NAMALWA (cell line): ENCODE results near the gene NOL6.

ENCODE experiments used
- DNase-seq: peaks from one replicate; pipeline ENCODE4 v3.0.0-alpha.2; 2015; ENCODE audit warnings: low spot score

NOL6 gene

DNA sequence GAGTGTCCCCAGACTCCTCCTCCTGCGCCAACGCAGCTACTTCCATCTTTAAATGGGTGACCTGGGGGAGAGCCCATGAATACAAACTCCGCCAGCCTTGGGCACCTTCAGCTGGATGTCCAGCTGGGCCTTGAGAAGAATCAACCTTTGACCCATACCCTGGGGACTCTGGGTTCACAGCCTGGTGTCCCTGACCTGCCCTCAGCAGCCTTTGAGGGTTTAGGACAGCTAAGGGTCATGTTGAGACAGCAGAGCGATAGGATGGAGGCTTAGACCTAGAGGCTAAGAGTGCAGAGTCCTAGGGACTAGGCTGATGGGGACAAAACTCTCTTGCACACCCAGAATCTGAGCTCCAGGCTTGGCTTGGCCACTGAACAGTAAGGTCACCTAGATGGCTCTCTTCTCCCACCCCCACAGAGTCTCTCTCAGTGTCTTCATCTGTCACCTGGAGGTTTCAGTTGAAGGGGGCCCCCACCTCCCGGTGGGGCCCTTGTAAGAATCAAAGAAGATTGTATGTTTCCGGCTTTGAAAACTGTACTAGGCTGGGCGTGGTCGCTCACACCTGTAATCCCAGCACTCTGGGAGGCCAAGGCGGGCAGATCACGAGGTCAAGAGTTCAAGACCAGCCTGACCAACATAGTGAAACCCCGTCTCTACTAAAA, 19.6 kb downstream of the NOL6 start:
- DNase-seq, result no peak

DNA sequence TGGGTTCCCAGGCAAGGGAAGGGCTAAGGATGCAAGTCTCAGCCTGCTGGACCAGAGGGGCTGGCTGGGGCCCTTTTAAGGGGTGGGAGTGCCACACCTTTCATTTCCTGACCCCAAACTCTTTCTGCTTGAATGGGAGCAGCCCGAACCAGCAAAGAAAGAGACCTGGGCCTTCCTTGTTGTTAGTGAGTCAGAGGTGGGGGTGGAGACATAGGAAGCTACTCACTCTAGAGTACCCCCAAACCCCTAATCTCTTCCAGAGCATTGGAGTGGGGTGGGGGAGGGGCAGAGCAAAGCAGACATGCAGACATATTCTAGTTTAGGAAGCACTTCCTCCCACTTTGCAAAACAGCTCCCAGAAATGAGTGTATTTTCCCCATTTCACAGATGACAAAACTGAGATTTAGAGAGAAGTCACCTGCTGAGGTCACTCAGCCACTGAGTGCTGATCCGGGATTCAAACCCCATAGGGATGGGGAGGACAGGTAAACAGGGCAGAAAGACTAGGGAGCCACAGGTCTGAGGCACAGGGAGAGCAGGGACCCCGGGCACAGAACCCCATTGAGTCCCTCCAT, 20.4 kb downstream of the NOL6 start:
- no peak for DNase-seq

DNA sequence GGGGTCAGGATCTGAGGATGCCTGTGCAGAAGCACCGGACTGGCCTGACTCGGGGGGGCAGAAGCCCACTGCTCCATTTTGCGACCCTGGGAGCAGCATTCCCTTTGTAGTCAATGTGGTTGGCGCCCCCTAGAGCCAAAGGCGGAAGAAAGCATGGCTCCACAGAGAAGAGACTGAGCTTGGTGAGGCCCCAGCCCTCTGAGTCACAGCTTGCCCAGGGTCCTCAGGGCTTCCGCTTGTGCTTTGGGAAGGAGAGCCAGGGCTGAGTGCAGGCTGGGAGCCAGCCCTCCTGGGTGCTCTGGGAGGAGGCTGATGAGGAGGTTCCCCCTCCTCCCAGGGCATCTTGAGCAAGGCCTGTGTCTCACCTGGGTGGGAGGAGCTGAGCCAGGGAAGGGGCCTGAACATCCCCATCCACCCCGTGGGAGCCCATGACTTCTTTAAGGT, 20.9 kb downstream of the NOL6 start:
- peak; percentile 70 for DNase-seq

DNA sequence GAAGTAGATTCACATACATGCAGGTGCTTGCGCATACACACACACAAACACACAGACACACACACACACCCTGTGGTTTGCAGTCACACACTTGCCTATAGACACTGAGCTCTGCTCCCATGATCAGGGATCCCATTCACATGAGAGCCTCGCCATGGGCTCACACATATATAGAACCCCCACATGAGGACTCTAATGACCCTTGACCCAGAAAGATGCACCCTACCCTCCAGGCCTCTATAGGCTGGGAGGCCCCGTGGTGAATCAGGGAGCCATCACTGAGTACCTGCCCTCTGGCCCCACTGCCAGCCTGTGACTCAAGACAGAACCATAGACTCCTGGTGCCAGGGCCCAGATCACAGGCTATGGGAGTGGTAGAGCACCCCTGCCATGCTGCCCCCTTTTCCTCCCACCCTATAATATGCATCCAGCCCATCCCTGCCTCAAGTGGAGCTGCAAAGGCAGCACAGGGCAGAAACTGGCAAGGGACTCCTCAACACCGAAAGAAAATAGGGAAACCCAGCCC, 23.0 kb downstream of the NOL6 start:
- DNase-seq, result no peak

DNA sequence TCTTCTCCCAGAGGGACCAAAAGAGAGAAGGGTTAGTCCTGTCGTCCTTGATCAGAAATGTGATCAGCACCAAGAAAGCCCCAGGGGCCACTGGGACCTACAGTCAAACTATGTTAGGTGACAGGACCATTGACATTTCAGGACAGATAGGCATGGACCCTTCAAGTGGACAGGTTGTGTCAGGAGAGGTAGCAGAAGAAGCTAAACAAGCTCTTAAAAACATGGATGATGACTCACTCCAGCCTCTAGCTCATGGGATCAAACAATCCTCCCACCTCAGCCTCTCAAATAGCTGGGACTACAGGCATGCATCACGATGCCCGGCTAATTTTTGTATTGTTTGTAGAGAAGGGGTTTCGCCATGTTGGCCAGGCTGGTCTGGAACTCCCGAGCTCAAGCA, 24.0 kb downstream of the NOL6 start:
- no peak for DNase-seq

DNA sequence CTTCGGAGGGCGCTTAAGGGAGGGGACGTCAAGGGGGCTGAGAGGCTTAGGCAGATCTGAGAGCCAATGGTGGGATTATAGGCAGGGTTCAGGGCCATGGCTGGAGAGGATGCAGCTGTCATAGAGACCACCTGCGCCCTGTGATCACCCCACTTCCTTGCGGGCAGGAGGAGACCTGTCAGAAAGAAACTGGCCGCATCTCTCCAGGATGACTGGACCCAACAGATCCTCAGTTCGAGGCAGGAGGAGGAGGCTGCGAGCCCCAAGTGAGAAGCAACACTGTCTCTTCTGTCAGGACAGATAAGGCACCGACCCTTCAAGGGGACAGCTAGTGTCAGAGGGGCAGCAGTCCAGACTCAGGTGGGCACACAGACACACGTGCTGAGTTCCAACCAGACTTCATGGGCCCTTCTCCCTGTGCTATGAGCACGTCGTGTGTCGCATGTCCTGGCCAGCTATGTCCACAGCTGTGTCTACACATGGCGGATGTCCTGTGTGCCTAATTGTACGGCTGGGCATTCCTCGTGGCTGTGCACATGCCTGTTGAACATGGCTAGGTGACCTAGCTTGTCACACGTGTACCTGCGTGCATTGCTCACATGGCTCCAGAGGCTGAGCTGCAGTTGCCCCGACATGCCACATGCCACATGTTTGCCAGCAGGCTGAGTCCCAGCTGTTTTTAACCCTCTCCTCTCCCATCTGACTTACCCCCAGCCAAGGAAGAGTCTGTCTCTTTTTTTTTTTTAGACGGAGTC, 25.7 kb downstream of the NOL6 start:
- no peak for DNase-seq

DNA sequence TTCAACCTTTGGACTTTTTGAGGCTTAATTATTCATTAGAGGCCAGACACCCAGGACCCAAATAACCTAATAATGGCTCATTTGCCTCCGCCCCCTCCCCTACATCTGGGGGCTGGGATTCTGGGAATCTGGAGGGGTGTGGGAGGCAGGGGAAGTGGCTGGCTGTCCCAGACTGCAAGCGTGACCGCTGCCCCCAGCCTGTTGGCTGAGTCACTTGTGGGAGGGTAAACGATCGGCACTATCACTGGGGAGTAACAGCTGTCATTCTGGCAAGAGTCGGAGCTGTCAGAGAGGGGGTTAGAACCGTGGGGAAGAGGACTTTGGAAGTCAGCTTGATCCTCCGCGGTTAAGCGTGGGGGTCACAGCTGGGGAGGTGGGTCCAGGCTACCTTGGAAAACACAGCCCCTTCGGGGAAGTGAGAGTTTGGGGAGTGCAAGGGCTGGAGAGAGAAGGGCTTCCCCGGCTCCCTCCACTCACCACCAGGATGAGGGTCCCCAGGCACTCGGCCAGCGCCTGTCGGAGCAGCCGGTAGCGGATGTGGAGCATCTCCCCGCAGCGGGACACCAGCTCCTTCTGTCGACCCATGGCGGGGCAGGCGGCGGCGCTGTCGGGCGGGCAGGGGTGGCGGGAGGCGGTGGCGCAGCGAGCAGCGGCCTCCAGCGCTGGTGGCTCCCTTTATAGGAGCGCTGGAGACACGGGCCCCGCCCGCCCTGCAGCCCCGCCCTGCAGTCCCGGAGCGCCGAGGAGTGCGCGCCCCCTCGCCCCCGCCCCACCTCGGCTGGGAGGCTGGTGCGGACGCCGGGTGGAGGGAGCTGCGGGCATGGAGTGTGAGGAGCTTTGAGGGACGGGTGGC, 26.6 kb downstream of the NOL6 start, which contains the start of gene AQP3:
Gene AQP3, minus strand, starts transcription at position 648 of the 853 bp plus-strand sequence. Its CDS starts 63 bp downstream, at position 585.
- DNase-seq, result peak; percentile 59

DNA sequence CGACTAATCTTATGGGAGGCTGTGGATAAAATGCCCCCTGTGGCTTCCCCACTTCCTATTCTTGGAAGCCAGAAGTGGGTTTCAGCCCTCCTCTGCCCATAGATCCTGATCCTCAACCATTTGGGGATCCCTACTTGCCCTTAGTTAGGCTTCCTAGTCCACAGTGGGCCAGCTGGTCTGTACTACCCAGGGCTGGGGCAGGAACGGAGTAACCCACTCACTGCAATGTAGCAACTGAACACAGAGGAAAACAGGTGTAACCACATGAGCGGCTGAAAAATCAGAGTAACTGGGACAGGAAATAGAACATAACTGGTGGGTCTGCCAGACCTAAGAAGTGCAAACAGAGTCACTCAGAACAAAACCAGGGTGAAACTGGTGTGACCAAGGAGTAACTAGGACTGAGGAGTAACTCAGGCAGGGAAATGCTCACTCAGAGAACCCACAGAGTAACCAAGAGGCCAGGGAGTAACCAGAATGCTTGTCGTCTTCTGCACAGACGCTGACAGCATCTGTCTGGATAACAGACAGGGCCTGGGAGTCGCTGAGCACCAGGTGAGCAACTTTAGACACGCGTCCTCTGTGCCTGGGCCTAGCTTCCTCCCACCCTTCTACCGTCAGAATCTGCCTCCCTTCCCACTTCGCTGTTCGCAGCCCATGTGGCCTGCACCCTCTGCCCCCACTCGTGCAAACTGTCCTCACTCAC, 27.3 kb downstream of the NOL6 start:
- DNase-seq, result peak; percentile 53

DNA sequence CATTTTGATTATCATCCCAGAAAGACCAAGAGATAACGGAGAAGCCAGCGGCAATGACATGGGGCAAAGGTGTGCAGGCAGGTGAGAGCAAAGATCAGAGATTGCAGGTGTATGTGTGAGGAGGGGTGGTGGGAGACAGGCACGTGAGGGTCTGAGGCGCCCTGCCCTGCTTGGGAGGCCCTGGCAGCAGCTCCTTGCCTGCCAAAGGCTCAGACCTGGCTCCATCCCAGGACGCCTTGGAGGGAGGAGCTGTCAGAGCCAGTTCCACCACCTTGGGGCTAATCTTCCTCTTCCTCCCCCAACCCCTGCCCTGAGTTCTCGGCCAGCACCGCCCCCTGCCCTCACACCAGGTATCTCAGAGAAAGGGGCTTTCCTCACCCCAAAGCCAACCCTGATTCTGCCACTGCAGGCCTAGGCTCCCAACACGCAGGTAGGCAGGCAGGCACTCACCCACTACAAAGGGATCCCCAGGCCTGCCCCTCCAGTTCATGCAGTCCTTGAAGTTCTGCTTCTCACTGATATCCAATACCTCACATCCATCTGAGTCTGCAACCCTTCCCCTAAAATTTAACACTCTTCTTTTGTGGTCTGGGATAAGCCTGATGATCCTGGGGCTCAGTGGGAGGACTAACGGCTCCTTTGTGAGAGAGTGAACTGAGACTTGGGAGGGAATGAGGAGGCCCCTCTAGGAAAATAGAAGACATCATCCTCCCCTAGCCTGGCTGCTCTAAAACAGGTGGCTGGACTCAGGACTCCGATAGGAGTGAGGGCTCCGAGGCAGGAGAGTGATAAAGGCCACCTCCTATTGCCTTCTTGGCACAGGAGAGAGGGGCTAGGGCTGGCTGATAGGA, 28.1 kb downstream of the NOL6 start:
- no peak for DNase-seq

DNA sequence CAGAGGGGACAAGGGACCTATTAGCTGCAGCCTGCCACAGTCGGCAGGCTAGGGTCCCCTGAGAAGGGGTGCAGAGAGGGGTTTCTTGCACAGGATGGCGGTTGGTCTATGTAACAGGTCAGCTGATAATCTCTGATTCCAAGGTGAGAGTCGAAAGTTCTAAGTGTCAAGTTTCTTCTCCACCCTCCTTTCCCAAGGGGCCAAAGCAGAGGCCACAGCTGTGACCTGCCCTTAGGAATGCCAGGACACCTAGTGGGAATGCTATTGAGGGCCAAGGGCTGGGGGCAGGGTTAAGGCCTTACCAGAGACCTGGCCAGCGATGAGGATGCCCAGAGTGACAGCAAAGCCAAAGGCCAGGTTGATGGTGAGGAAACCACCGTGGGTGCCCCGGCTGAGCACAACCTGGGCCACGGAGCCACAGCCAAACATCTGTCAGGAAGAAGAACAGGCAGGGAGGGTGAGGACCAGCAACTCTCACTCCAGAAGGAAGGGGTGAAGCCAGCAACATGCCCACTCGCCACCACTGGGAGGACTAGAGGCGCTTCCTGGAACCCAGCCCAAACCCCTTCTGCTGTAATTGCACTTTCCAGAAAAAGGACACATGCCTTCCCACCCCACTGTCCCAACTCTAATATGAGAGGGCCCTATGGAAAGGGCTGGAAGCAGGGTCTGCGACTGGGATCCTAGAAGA, 30.1 kb downstream of the NOL6 start:
- no peak for DNase-seq

DNA sequence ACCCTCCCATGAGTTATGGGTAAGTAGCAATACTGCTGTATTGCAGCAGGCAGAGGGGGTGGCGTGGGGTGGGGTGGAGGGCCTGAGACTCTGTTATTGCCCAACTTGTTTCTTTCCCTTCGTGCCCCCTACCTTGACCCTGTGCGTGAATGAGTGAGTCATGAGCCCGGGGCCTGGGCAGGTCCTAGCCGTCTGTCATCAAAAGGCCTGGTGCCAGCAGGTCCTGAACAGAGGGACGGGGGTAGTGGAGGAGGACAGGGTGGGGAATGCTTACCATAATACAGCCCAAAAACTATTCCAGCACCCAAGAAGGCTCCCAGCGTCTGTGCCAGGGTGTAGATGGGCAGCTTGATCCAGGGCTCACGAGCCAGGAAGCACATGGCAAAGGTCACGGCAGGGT, 30.7 kb downstream of the NOL6 start:
- DNase-seq, result no peak

DNA sequence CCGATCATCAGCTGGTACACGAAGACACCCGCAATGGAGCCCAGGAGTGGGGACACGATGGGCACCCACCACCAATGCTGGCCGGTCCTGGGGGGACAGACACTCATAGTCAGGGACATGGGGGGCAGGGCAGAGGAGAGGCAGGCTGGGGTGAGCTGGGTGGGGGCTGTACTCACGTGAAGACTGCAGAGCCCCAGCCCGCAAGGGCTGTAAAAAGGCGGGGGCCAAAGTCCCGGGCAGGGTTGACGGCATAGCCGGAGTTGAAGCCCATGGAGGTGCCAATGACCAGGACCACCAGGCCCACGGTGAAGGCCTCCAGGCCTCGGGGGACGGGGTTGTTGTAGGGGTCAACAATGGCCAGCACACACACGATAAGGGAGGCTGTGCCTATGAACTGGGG, 31.6 kb downstream of the NOL6 start:
- no peak for DNase-seq

DNA sequence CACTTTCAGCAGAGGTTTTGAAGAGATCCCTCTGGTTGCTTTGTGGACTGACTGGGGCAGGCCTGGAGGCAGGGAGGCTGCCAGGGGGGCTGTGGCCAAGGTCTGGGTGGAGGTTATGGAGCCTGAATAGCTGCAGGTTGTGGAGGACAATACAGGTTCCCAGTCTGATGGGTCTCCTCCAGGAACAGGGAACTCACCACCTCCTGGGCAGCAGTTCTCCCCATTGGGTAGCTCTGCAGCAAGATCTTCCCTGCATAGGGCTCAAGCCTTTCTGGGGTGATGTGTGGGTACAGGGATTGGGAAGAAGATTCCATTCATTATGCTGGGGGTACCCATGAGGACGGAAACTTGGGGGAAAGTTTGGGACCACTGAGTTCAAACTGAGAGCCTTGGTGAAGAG, 33.1 kb downstream of the NOL6 start:
- DNase-seq, result no peak

DNA sequence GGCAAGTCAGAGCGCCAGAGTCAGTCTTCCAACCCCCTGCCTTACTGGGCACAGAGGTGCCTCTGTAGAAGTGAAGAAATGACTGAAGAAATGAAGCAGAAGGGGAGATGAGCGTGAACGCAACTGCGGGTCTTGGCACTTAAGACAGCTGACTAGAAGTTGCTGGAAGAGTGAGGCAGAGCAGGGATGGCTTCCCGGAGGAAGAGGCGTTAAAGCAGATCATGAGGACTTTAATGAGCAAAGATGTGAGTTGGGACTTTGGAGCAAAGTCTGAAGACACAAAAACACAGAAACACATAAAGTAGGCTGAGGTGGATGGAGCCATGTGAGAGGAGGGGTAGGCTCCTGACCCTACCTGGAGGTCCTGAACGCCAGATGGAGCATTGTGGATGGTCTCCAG, 33.5 kb downstream of the NOL6 start:
- DNase-seq, result no peak

DNA sequence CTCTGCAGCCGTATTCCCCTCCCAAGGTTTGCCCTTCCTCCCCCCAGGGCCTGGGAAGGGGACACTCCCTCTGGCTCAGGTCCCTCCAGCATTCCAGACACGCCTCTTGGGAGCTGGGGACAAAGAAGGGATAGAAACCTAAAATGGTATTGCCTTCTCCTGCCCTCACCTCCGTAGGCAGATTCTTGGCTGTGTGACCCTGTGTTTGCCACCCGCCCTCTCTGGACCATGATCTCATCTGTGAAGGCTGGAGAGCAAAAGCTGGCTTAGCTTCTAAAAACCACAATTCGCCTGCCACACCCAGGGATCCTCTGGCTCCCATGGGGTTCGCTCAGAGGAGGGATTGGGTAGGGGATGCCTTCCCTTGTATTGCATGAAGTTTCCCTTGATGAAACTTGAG, 34.0 kb downstream of the NOL6 start:
- no peak for DNase-seq

DNA sequence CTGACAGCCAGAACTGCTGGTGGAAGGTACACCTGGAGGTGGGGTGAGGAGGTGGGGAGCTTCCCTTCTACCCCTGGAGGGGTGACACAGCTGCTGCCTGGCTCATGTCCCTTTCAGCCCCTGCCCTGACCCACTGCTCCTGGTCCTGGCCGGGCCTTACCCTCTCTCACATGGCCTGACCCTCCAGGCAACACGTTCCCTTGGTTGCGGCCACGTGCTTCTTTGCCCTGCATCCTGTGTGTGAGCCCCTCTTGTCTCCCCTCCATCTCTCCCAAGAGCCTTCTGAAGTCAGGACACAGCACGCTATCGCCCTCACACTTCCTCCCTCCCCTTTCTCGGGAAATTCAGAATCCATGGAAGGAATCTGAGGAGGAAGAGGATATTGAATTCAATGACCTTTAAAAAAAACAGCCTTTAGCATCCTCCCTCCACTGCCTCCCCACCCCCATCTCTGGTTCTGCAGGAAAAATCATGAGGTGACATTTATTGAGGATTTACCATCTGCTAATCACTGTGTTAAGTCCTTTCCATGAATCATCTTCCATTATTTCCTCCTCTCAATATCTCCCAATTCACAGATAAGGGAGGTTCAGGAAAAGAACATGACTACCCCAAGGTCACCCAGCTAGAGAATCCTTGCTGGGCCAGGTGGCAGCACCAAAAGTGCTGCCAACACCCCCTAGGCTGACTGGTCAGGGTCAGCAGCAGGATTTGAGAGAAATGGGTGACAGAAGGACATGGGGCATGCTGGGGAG, 34.6 kb downstream of the NOL6 start:
- DNase-seq, result no peak

DNA sequence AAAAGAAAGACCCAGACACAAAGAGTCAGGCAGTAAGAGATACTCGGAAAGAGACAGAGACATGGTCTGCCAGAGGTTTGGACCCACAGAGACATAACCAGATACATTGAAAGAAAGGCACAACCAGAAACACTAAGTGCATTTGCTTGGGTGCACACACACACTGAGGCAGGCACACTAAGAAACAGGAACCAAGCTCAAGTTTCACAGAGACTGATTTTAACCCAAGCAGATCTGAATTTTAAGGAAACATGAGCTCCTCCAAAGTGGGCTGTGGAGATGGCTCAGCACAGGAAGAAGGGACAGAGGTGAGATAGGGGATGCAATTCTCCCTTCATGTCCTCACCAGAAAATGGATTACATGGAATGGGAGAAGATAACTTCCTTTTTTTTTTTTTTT, 35.8 kb downstream of the NOL6 start:
- peak; percentile 30 for DNase-seq

DNA sequence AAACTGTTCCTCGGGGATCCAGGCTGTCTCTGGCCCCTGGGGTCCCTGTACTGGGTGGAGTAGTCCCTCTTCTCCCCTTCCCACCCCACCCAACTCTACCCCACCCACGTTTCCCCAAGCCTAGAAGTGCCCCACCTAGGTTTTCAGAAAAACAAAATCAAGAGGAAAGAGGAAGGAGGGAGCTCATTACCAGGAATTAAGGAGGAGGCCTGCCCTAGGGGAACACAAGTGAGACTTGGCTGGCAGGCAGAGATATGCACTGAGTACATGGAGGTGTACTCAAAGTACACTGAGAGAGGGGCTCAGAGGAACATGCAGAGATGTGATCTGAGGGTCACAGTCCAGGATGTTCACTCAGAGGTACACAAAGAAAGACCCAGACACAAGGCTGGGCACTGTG, 36.5 kb downstream of the NOL6 start:
- DNase-seq, result no peak

DNA sequence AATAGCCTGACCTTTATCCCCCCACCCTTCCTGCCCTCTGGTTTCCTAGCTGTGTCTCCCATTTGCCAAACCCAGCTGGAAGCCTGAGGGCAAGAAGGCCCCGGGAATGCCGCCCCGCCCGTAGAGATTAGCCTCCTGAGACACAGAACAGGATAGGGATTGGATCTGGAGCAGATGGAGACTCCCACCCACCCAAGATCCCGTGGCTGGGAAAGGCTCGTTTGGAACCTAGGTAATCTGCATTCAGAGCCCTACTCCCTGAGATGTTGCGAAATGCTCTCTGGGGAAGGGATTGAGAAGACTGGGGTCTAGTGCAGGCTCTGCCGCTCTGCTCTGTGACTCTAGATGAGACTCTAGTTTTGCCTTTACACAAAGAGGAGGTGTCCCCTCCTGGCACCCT, 37.3 kb downstream of the NOL6 start:
- DNase-seq, result no peak
